ENCODE measurements around the gene NOL4. TPM values are rescaled to one million over a fixed set of nuclear protein-coding genes. Genes with fewer than 3 reads are reported as not detected.
"Not testable (repeated sequence)": the region's sequence is repeated elsewhere in the genome, so short reads cannot be mapped to it uniquely, and the experiment has no call there.

Gene NOL4
- total RNA-seq, 2 donors from 2014 or later, result 0.93 to 1.1 TPM

- TF ChIP-seq, protein P1, sequence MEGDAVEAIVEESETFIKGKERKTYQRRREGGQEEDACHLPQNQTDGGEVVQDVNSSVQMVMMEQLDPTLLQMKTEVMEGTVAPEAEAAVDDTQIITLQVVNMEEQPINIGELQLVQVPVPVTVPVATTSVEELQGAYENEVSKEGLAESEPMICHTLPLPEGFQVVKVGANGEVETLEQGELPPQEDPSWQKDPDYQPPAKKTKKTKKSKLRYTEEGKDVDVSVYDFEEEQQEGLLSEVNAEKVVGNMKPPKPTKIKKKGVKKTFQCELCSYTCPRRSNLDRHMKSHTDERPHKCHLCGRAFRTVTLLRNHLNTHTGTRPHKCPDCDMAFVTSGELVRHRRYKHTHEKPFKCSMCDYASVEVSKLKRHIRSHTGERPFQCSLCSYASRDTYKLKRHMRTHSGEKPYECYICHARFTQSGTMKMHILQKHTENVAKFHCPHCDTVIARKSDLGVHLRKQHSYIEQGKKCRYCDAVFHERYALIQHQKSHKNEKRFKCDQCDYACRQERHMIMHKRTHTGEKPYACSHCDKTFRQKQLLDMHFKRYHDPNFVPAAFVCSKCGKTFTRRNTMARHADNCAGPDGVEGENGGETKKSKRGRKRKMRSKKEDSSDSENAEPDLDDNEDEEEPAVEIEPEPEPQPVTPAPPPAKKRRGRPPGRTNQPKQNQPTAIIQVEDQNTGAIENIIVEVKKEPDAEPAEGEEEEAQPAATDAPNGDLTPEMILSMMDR (conservative IDR thresholded peaks at IDR 0.05), result no peak
- Mint-ChIP-seq H3K4me1 (no peaks in the 10 kb centered on the region), H3K9me3 (no peaks in the 10 kb centered on the region), H3K27ac (no peak overlapping the region), H3K36me3 (ENCODE audit: low read depth) (no peaks in the 10 kb centered on the region), H3K4me3 (no peak overlapping the region), H3K27me3 (ENCODE audit: insufficient read depth) (no peaks in the 10 kb centered on the region)
- no peak overlapping the region for H3K4me3 ChIP-seq (ENCODE audit: low read length)
- H3K9ac ChIP-seq (ENCODE audit: extremely low read depth, low read length, poor library complexity, severe bottlenecking), result no peak overlapping the region
- no peaks in the 10 kb centered on the region for H3K27me3 ChIP-seq (ENCODE audit: control insufficient read depth, insufficient read depth, low read length, poor library complexity, severe bottlenecking)
- no peaks in the 10 kb centered on the region for H3K9me3 ChIP-seq (ENCODE audit: control insufficient read depth, low read length)
- WGBS, 2 experiments (ENCODE audit: insufficient coverage in 1 of 2, insufficient read length in 1 of 2), result 93% methylated on average over 2 of the region's 2 CpGs; no CpG with 5 or more reads in 1 of the 2 experiments
- no peaks in the 10 kb centered on the region for H3K36me3 ChIP-seq (ENCODE audit: control insufficient read depth, insufficient read depth, low read length)
- H3K27ac ChIP-seq (ENCODE audit: low read depth, low read length), result no peak overlapping the region
- no peak for DNase-seq
- no peaks in the 10 kb centered on the region for H3K4me1 ChIP-seq (ENCODE audit: control insufficient read depth, insufficient read depth, low read length)
These were observed 18.0 kb upstream of the NOL4 start for GRCh38 chr18:34242739-34243138.

DNA sequence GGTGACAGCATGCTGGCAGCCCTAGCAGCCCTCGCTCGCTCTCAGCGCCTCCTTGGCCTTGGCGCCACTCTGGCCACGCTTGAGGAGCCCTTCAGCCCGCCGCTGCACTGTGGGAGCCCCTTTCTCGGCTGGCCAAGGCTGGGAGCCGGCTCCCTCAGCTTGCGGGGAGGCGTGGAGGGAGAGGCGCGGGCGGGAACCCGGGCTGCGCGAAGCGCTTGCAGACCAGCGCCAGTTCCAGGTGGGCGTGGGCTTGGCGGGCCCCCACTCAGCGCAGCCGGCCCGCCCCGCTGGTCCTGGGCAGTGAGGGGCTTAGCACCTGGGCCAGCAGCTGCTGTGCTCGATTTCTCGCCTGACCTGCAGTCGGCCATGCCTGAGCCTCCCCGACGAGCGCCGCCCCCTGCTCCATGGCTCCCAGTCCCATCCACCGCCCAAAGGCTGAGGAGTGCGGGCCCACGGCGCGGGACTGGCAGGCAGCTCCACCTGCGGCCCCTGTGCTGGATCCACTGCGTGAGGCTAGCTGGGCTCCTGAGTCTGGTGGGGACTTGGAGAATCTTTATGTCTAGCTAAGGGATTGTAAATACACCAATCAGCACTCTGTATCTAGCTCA lies 9.2 kb upstream of the NOL4 start:
- not testable (repeated sequence) for H3K9me3 Mint-ChIP-seq; H3K9ac ChIP-seq (ENCODE audit: extremely low read depth, low read length, poor library complexity, severe bottlenecking); H3K4me1 ChIP-seq (ENCODE audit: control insufficient read depth, insufficient read depth, low read length); H3K36me3 ChIP-seq (ENCODE audit: control insufficient read depth, insufficient read depth, low read length); H3K4me1 Mint-ChIP-seq; H3K27me3 ChIP-seq (ENCODE audit: control insufficient read depth, insufficient read depth, low read length, poor library complexity, severe bottlenecking); H3K27ac ChIP-seq (ENCODE audit: low read depth, low read length); H3K4me3 Mint-ChIP-seq; H3K27ac Mint-ChIP-seq; H3K36me3 Mint-ChIP-seq (ENCODE audit: low read depth); H3K4me3 ChIP-seq (ENCODE audit: low read length); H3K9me3 ChIP-seq (ENCODE audit: control insufficient read depth, low read length)
- DNase-seq, result peak; percentile 52
- 93 to 100% methylated on average over 5 to 38 of the region's 39 CpGs for WGBS, 2 experiments (ENCODE audit: insufficient coverage in 1 of 2, insufficient read length in 1 of 2)
- peaks cover 27% of the 10 kb centered on the region for H3K27me3 Mint-ChIP-seq (ENCODE audit: insufficient read depth)

GRCh38 chr18:34225218-34225553 lies 473 bp upstream of the NOL4 start:
- H3K36me3 ChIP-seq (ENCODE audit: control insufficient read depth, insufficient read depth, low read length), result no peaks in the 10 kb centered on the region
- Mint-ChIP-seq H3K36me3 (ENCODE audit: low read depth) (no peaks in the 10 kb centered on the region), H3K9me3 (no peaks in the 10 kb centered on the region), H3K4me1 (peaks cover 14% of the 10 kb centered on the region), H3K27me3 (ENCODE audit: insufficient read depth) (peaks cover 61% of the 10 kb centered on the region), H3K4me3 (peak overlapping the region; percentile 59), H3K27ac (no peak overlapping the region)
- H3K9me3 ChIP-seq (ENCODE audit: control insufficient read depth, low read length), result no peaks in the 10 kb centered on the region
- no peak overlapping the region for H3K9ac ChIP-seq (ENCODE audit: extremely low read depth, low read length, poor library complexity, severe bottlenecking)
- no peak for DNase-seq
- H3K27ac ChIP-seq (ENCODE audit: low read depth, low read length), result no peak overlapping the region
- H3K4me3 ChIP-seq (ENCODE audit: low read length), result no peak overlapping the region
- 71% methylated on average over 2 of the region's 3 CpGs; no CpG with 5 or more reads in 1 of the 2 experiments for WGBS, 2 experiments (ENCODE audit: insufficient coverage in 1 of 2, insufficient read length in 1 of 2)
- H3K4me1 ChIP-seq (ENCODE audit: control insufficient read depth, insufficient read depth, low read length), result peaks cover 2% of the 10 kb centered on the region
- TF ChIP-seq, protein P1 (conservative IDR thresholded peaks at IDR 0.05), result no peak
- H3K27me3 ChIP-seq (ENCODE audit: control insufficient read depth, insufficient read depth, low read length, poor library complexity, severe bottlenecking), result peaks cover 45% of the 10 kb centered on the region

Measured in endodermal cell (in vitro differentiated cells).